RPMI7951 (cell line): ENCODE measurements around the gene PREB. TPM values are rescaled to one million over a fixed set of nuclear protein-coding genes. Genes with fewer than 3 reads are reported as not detected.

Experiments used
- DNase-seq: peaks from one replicate; pipeline ENCODE4 v3.0.0-alpha.2; 2012; ENCODE audit warnings: low read depth
- total RNA-seq: library from RNA; depleted of rRNA; stranded (reverse); fragments of >200 nt; shearing (Covaris generic); gene quantifications from 2 replicates; pipeline ENCODE4 v1.2.3, GENCODE V29; 2014

The PREB gene
- total RNA-seq, 1 experiment from 2014 or later: 73.1 TPM

DNA sequence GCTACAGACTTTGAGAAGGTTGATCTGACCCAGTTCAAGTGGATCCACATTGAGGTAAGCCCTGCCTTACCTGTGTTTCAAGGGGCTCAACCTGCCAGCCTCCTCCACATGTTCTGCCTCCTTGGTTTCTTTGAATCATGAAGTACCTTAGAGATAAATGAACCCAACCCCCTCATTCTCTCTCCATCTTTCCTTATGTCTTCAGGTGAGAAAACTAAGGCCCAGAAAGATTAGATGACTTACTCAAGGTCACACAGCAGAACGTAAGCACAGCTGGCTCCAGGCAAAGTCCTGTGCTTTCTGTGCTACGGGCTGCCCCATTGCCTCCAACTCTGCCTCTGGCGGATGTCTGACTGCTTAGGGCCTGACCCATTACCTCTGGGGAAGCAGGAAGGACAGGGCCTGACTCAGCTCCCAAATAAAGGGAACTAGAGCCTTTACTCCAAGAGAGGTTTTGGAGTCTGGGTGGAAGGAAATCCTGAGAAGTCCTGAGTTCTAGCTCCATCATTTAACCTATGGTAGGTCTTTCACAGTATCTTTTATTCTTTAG lies 37.6 kb downstream of the PREB start:
- DNase-seq: no peak

- peak; percentile 66 for DNase-seq
Observed at GRCh38 chr2:27095745-27096651, 38.4 kb downstream of the PREB start.

GRCh38 chr2:27095427-27095744 lies 39.0 kb downstream of the PREB start:
- no peak for DNase-seq

- DNase-seq: no peak
Observed at GRCh38 chr2:27094353-27094984, 40.0 kb downstream of the PREB start.

- DNase-seq: no peak
Observed at GRCh38 chr2:27093430-27094352, 40.7 kb downstream of the PREB start.

- no peak for DNase-seq
Observed at GRCh38 chr2:27092696-27093429, 41.6 kb downstream of the PREB start.

DNA sequence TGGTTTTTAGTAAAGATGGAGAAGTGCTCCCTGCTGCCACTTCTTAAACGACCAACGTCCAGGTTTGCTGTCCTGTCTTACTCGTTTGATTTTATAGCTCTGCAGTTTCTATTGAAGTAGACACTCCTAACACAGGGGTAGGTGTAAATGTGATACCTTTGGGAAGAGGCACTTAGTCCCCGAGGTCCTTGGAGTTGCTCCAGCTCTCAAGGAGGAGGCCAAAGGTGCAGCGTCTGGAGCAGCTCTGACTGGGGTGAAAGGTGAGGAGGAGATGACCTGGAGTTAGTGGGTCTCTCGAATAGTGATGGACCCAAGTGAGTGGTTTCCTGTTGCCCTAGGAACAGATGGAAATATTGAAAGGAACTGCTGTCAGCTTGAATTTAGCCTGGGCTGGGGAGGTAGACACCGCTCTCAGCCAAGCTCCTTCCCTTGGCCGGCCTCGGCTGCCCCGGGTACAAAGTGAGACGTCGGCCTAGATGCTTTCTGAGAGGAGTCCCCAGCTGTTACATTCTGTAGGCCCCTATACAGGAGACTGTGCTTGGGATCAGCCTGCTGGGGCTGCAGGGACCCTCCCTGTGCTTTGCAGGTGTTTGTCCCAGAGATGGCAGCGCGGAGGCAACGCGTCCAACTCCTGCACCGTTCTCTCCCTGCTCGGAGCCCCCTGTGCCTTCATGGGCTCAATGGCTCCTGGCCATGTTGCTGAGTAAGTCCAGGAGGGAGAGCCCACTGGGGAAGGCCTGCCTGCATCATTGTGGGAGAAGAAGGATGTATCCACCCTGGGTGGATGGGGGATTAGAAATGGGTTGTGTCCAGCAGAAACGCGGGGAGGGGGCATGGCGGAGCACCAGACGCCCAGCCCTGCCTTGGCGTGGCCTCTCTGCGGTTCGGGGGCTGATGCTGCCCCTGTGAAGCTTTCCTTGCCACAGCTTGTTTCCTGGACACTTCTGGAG lies 42.4 kb downstream of the PREB start:
- DNase-seq: no peak

GRCh38 chr2:27089111-27089954 lies 45.1 kb downstream of the PREB start:
- no peak for DNase-seq

DNA sequence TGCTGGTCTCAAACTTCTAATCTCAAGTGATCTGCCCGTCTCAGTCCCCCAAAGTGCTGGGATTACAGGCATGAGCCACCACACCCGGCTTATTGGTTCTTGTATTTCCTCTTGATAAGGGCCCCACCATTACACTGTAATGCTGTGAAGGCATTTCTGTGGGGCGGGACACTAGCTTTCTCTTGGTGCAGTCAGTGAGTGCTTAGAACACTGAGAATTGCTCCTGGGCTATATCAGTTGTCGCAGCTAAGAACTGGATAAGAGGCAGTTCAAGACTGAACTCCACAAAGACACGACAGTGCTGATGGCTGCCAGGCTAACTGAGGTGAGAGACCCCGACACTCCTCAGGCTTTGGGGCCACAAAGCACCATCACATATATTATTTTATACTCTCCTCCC lies 45.8 kb downstream of the PREB start:
- DNase-seq: no peak

- DNase-seq: no peak
Observed at GRCh38 chr2:27087823-27088410, 46.5 kb downstream of the PREB start.

DNA sequence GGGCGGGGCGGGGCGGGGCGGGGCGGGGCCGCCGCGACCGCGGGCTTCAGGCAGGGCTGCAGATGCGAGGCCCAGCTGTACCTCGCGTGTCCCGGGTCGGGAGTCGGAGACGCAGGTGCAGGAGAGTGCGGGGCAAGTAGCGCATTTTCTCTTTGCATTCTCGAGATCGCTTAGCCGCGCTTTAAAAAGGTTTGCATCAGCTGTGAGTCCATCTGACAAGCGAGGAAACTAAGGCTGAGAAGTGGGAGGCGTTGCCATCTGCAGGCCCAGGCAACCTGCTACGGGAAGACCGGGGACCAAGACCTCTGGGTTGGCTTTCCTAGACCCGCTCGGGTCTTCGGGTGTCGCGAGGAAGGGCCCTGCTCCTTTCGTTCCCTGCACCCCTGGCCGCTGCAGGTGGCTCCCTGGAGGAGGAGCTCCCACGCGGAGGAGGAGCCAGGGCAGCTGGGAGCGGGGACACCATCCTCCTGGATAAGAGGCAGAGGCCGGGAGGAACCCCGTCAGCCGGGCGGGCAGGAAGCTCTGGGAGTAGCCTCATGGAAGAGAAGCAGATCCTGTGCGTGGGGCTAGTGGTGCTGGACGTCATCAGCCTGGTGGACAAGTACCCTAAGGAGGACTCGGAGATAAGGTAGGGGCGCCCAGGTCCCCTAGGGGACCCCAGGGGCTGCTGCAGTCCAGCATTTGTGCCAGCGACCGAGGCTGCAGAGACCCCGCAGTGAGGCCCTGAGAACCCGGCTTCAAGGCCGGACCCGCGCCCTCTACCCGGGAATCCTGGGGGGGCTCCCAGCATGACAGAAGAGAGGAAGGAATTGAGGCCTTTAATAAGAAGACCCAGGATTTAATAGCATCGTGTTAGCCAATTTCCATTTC lies 47.5 kb downstream of the PREB start, which contains the start of gene KHK:
Gene KHK, plus strand, starts transcription at position 49 of the 870 bp plus-strand sequence. Its CDS starts 488 bp downstream, at position 537.
- DNase-seq: peak; percentile 25

GRCh38 chr2:27086090-27086723 lies 48.2 kb downstream of the PREB start:
- peak; percentile 90 for DNase-seq

DNA sequence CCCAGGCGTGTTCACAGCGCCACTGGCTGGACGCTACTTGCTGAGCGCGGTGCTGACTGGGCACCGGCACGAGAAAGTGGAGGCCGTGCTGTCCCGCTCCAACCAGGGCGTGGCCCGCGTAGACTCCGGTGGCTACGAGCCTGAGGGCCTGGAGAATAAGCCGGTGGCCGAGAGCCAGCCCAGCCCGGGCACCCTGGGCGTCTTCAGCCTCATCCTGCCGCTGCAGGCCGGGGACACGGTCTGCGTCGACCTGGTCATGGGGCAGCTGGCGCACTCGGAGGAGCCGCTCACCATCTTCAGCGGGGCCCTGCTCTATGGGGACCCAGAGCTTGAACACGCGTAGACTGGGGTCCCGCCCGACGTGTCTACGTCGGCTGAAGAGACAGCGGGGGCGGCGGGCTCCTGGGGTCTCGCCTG lies 48.8 kb downstream of the PREB start:
- peak; percentile 83 for DNase-seq

DNA sequence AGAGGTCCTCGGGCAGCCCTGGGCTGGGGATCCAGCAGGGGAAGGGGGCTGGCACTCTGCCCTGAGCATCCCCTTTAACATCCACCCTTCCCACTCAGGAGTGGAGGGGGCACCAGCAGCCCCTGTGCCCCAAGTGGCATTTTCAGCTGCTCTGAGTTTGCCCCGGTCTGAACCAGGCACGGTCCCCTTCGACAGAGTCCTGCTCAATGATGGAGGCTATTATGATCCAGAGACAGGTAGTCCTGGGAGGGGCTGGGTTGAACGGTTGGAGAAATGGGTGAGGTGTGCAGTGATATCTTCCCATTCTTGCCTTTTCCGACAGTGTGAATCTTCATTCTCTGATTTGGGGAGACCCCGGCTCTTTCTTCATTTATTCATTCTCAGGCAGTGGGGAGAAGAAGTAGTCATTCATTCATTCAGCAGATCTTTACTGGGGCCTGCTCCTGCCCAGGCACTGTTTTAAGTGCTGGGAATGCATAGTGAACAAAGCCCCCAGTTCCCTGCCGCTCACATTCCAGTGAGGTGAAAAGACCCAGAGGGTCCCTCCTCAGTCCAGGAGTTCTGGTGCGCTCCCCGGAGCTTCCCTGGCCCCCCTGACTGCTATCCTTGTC lies 49.3 kb downstream of the PREB start:
- no peak for DNase-seq

GRCh38 chr2:27084297-27085061 lies 50.0 kb downstream of the PREB start:
- no peak for DNase-seq
